ENCODE data around the gene ST3GAL4. TPM values are rescaled to one million over a fixed set of nuclear protein-coding genes. Genes with fewer than 3 reads are reported as not detected.

ST3GAL4 gene
- total RNA-seq, 2 donors from 2014 or later, result 29.2 to 192 TPM

DNA sequence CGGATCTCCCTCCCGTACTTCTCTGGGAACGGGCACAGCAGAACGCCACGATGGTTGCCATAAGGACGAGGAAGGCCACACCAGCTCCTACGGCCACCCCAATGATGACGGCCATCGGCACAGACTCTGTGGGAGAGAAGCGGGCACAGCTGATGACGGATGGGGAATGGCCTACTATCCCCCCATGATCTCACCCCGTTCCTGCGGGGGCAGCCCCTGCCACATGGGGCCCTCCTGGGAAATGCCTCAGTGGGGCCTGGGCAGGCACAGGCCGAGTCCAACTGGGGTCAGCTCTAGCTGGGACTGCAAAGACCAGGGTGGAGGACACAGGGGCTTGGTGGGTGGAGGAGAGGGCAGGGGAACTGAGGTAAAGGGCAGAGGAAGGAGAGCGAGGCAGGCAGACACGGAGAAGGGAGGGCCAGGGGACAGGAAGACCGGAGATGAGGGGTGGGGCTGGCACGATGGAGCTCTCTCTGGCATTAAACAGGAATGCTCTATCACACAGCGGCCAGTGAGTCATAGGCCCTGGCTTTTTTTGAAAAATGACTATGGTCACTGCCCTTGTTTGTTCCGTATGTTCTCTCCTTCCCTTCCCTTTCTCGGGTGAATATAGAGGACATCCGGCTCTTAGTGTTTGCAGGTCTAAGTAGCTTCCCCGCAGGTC, 76.0 kb downstream of the ST3GAL4 start:
- Histone ChIP-seq H3K36me3 (no peaks in the 10 kb centered on the region), H3K4me1 (replicated peaks) (no peaks in the 10 kb centered on the region), H3K4me3 (no peak overlapping the region), H3K27ac (no peak overlapping the region), H3K9me3 (no peaks in the 10 kb centered on the region), H3K27me3 (replicated peaks; ENCODE audit: insufficient read depth) (no peaks in the 10 kb centered on the region)
- DNase-seq (ENCODE audit: low spot score), result no peak
- intact Hi-C loops (cut with DNase I), result no loop called here
- TF ChIP-seq POLR2AphosphoS5 (IDR thresholded peaks at IDR 0.05) (no peak), CTCF (IDR thresholded peaks at IDR 0.05) (no peak), POLR2A (IDR thresholded peaks at IDR 0.05) (no peak)
- WGBS, result 85% methylated on average over 23 of the region's 23 CpGs

GRCh38 chr11:126432065-126432461, 76.6 kb downstream of the ST3GAL4 start:
- no peak for DNase-seq (ENCODE audit: low spot score)
- Histone ChIP-seq H3K36me3 (no peaks in the 10 kb centered on the region), H3K27ac (no peak overlapping the region), H3K27me3 (replicated peaks; ENCODE audit: insufficient read depth) (no peaks in the 10 kb centered on the region), H3K4me1 (replicated peaks) (no peaks in the 10 kb centered on the region), H3K9me3 (no peaks in the 10 kb centered on the region), H3K4me3 (no peak overlapping the region)
- WGBS, result 77% methylated on average over 3 of the region's 3 CpGs
- intact Hi-C loops (cut with DNase I), result no loop called here
- TF ChIP-seq POLR2AphosphoS5 (IDR thresholded peaks at IDR 0.05), result no peak
- no peak for TF ChIP-seq POLR2A (IDR thresholded peaks at IDR 0.05)
- no peak for TF ChIP-seq CTCF (IDR thresholded peaks at IDR 0.05)

- no peak for TF ChIP-seq POLR2AphosphoS5 (IDR thresholded peaks at IDR 0.05)
- no peaks in the 10 kb centered on the region for H3K4me1 ChIP-seq (replicated peaks)
- H3K27ac ChIP-seq, result no peak overlapping the region
- H3K4me3 ChIP-seq, result no peak overlapping the region
- no peaks in the 10 kb centered on the region for H3K36me3 ChIP-seq
- no peaks in the 10 kb centered on the region for H3K9me3 ChIP-seq
- no peaks in the 10 kb centered on the region for H3K27me3 ChIP-seq (replicated peaks; ENCODE audit: insufficient read depth)
- intact Hi-C loops (cut with DNase I), result no loop called here
- DNase-seq (ENCODE audit: low spot score), result no peak
- WGBS, result 91% methylated on average over 6 of the region's 6 CpGs
Observed at GRCh38 chr11:126432525-126432924, 77.0 kb downstream of the ST3GAL4 start.

DNA sequence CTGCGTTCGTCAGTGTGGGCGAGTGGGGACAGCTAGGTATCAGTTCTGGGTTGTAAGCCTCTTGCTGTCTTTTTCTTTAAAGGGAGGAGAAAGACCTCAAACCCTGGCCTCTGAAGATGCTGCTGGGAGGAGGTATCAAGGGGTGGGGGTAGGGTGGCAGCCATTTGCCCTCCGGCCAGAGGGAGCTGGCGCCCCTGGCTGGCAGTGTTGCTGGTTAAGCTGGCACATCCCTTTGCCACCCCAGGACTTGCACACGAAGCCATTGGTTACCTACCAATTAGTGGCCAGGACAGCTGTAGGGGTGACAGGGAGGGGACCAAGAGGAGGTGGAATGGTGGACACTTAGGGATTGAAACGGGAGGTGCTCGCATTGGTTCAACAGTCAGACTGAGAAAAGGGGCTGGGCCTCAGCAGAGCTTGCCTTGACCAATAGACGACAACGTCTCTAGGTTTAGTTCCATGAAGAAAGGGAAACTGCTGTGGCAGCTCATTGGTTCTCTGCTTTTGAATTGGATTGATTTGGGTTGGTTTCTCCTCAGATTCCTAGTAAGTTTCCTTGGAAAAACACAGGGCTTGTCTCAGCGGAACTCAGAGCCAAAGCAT, 77.9 kb downstream of the ST3GAL4 start:
- no peaks in the 10 kb centered on the region for H3K36me3 ChIP-seq
- H3K27ac ChIP-seq, result no peak overlapping the region
- no peak for TF ChIP-seq CTCF (IDR thresholded peaks at IDR 0.05)
- no peak for TF ChIP-seq POLR2AphosphoS5 (IDR thresholded peaks at IDR 0.05)
- TF ChIP-seq POLR2A (IDR thresholded peaks at IDR 0.05), result no peak
- intact Hi-C loops (cut with DNase I), result no loop called here
- DNase-seq (ENCODE audit: low spot score), result no peak
- H3K4me3 ChIP-seq, result no peak overlapping the region
- WGBS, result 91% methylated on average over 11 of the region's 11 CpGs
- H3K4me1 ChIP-seq (replicated peaks), result no peaks in the 10 kb centered on the region
- no peaks in the 10 kb centered on the region for H3K27me3 ChIP-seq (replicated peaks; ENCODE audit: insufficient read depth)
- H3K9me3 ChIP-seq, result no peaks in the 10 kb centered on the region

DNA sequence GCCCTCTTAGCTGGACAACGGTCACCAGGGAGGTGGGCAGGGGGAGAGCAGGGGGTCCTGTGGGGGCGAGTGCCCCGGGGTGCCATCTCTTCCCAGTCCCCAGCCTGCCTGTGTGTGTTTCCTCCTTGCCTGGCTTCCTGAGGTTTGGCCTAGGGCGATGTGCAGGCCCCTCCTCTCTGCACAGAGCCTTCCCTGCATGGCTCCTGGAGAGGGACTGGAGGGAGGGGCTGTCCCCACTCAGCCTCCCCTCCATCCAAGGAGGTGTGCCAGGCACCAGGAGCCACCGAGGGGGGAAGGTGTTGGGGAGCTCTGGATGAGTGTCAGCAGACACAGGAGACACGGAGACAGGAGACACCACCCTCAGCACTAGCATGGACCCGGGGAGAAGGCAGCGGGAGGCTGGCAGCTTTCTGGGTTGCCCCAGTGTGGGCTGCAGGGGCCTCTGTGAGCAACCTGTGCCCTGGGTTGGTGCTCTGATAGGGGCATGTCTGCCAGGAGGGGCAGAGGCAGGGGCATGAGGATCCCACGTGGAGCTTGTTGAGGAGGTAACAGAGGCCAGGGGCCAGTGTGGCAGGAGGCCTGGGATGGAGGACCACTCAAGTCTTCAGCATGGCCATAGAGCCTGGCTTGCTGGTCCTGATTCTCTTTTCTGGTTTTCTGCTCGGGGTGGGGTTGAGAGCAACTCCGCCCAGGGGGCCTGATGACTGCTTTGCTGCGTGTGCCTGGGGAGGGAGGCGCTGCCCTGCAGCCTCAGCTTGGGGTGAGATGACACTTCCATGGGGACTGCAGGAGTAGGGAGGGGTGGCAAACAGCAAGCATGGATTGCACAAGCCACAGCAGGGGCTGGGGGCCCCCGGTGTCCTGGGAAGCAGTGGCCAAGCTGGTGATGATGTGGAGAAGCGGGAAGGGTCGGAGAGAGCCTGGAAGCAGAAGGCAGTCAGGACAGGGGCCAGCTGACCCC, 78.8 kb downstream of the ST3GAL4 start:
- intact Hi-C loops (cut with DNase I), result no loop called here
- Histone ChIP-seq H3K9me3 (no peaks in the 10 kb centered on the region), H3K27ac (no peak overlapping the region), H3K36me3 (no peaks in the 10 kb centered on the region), H3K4me3 (no peak overlapping the region), H3K4me1 (replicated peaks) (no peaks in the 10 kb centered on the region), H3K27me3 (replicated peaks; ENCODE audit: insufficient read depth) (no peaks in the 10 kb centered on the region)
- 79% methylated on average over 15 of the region's 16 CpGs for WGBS
- no peak for DNase-seq (ENCODE audit: low spot score)
- no peak for TF ChIP-seq POLR2AphosphoS5 (IDR thresholded peaks at IDR 0.05)
- TF ChIP-seq POLR2A (IDR thresholded peaks at IDR 0.05), result no peak
- TF ChIP-seq CTCF (IDR thresholded peaks at IDR 0.05), result no peak
